GM18870 (cell line): ENCODE results near the gene SPESP1.
"Not testable (repeated sequence)": the region's sequence is repeated elsewhere in the genome, so short reads cannot be mapped to it uniquely, and the experiment has no call there.

ENCODE experiments used
- ATAC-seq: cut with Tn5 transposase; IDR thresholded peaks from one replicate; pipeline ENCODE4 v1.9.1; 2021; ENCODE audit warnings: moderate library complexity; ENCODE audit not compliant: unreplicated experiment

The SPESP1 gene

DNA sequence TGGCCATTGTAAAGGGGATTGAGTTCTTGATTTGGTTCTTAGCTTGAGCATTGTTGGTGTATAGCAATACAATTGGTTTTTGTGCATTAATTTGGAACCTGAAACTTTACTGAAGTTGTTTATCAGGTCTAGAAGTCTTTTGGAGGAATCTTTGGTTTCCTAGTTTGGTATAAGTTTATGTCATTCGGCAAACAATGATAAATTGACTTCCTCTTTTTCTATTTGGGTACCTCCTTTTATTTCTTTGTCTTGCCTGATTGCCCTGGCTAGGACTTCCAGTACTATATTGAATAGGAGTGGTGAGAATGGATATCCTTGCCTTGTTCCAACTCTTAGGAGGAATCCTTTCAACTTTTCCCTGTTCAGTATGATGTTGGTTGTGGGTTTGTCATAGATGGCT lies 32.1 kb downstream of the SPESP1 start:
- ATAC-seq = no peak

DNA sequence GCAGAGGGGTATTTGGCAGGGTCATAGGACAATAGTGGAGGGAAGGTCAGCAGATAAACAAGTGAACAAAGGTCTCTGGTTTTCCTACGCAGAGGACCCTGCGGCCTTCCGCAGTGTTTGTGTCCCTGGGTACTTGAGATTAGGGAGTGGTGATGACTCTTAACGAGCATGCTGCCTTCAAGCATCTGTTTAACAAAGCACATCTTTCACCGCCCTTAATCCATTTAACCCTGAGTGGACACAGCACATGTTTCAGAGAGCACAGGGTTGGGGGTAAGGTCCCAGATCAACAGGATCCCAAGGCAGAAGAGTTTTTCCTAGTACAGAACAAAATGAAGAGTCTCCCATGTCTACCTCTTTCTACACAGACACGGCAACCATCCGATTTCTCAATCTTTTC lies 33.4 kb downstream of the SPESP1 start:
- not testable (repeated sequence) for ATAC-seq

DNA sequence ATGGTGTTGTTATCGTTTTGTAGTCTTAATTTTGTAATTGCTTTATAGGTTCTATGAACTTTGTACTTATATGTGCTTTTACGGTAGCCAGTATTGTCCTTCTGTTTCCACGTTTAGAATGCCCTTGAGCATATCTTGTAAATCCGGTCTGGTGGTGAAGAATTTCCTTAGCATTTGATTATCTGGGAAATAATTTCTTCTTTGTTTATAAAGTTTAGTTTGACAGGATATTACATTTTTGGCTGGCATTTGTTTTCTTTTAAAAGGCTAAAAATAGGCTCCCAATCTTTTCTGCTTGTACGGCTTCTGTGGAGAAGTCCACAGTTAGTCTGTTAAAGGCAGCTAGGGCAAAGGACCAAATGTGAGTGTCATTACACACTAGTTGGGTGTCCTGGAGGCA lies 36.7 kb downstream of the SPESP1 start:
- ATAC-seq = no peak

DNA sequence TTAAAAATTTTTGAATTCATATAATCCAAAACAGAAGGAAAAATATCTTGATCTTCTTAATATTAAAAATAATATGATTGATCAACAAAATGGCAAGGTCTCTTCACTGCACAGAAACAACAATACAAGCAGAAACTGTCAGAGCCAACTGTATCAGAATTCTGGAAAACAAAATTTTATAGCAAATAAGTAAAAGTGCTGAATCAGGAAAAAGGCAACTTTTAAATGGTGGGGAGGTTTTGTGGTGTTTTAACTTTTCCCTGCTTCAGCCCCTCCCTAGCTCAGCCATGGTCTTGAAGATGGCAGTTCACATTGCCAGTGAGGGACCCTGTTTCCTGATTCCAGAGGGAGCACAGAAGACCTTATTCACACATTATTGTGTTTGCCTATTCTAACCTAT lies 37.6 kb downstream of the SPESP1 start:
- ATAC-seq = no peak

DNA sequence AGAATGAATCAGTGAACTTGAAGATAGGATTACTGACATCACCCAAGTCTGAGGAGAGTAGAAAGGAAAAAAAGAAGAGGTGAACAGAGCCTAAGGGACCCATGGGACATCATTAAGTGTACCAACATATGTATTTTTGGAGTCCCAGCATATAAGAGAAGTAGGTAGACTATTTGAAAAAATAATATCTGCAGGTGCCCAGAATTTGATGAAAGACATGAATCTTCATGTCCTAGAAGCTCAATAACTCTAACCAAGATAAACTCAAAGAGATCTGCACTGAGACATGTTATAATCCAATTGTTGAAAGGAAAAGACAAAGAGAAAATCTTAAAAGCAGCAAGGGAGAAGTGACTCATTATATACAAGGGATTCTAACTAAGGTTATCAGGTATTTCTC lies 39.0 kb downstream of the SPESP1 start:
- ATAC-seq = no peak

DNA sequence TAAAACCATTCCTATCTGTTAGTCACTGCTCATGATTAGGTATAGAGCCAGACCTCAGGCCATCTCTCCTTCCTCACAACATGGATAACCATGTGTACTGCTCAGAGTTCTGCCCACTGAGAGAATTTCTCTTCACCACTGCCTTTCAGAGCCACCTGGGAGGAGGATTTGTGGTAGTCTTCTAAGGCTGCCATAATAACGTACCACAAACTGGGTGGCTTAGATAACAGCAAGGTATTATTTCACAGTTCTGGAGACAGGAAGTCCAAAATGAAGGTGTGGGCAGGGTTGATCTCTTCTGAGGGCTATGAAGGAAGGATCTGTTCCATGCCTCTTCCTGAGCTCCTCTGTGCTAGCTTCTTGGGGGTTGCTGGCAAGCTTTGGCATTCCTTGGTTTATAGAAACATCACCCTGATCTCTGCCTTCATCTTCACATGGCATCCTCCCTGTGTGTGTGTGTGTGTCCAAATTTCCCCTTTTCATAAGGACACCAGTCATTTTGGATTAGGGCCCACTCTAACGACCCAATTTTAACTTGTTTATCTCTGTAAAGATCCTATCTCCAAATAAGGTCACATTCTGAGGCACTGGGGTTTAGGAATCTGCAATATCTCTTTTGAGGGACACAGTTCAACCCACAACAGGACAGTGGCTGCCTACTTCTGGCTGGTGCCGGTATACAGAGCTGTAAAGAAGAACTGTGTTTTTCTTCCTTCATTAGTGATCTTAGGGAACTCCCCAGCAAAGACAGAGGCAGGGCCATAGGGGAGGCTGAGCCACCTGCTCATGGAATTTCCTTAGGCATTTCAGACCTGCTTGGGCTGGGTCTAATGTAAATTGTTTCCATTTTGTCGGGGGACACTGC lies 42.1 kb downstream of the SPESP1 start:
- no peak for ATAC-seq

DNA sequence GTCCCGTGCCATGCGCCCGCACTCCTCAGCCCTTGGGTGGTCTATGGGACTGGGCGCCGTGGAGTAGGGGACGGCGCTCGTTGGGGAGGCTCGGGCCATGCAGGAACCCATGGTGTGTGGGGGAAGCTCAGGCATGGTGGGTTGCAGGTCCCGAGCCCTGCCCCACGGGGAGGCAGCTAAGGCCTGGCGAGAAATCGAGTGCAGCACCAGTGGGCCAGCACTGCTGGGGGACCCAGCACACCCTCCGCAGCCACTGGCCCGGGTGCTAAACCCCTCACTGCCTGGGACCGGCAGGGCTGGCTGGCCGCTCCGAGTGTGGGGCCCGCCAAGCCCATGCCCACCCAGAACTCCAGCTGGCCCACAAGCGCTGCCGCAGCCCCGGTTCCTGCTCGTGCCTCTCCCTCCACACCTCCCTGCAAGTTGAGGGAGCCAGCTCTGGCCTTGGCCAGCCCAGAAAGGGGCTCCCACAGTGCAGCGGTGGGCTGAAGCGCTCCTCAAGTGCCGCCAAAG lies 45.4 kb downstream of the SPESP1 start:
- not testable (repeated sequence) for ATAC-seq

DNA sequence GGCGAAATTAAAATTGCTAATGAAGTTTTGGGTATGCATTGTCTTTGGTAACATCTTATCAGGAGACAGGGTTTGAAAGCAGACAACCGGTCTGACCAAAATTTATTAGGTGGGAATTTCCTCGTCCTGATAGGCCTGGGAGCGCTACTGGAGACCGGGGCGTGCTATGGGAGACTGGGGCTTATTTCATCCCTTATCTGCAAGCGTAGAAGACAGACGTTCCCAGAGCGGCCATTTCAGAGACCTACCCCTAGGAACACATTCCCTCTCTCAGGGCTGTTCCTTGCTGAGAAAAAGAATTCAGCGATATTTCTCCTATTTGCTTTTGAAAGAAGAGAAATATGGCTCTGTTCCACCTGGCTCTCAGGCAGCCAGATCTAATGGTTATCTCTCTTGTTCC lies 47.1 kb downstream of the SPESP1 start:
- not testable (repeated sequence) for ATAC-seq

DNA sequence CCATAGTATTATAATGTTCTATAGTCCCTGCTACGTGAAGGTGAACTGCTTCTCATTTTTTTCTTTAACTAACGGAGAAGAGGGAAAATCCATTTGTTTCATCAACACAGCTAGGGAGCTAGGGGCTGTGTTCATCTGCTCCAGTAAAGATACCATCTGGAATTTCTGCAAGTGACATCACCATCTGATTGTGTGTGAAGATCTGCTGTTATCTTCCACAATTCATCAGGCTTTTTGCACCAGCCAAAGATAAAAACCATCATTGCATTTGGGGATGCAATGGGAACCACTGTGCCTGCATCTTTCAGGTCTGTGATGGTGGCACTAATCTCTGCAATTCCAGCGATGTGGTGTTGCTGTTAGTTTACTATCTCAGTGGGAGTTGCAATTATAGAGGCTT lies 48.7 kb downstream of the SPESP1 start:
- no peak for ATAC-seq

DNA sequence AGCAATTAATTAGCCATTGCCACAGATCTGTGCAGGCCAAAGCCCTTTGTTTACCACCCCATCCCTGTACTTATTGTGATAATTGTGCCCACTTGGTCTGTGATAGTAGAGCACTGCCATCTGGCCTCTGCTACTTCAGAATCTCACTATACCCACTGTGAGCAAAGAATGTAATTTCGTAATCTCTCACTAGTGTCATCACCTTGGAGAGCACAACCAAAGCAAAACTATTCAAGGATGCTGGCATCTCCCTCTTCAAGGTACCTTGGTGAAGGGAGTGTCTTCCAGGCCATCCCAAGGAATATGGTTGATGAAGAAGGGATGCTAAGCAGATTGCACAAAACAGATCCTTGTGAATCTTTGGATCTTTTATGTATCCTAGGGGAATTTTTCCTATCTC lies 49.5 kb downstream of the SPESP1 start:
- ATAC-seq = no peak

DNA sequence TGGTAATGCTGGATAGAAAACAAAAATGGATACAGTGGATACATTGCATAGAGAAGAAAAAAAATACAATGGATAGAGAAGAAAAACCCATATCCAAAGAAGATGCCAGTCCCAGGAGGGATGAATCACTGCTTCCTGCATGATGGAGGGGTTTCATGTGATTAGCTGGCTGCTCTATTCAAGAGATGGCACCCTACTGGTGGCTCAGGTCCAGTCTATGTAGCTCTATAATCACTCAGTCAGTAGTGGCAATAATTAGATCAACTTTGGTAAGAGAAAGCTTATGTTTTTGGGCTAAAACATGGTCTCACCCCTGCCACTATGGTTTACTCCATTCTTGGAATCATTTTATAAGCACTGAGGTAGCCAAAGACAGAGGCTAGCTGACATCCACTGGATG lies 50.5 kb downstream of the SPESP1 start:
- no peak for ATAC-seq

DNA sequence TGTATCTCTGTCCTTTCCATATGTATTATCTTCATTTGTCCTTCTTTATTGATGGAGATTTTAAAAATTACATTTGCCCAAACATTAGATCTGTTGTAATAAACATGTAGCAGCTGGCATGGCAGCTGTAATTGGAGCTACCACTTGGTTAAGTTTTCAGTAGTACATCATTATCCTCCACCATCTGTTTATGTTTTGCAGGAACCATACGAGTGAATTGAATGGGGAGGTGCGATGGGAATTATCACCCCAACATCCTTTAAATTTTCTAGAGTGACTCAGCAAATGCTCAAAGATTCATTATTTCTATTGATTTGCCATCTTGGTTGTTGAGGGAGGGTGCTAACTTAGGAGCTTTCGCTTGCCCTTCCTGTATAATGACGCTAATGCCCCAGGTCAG lies 51.6 kb downstream of the SPESP1 start:
- ATAC-seq = no peak

DNA sequence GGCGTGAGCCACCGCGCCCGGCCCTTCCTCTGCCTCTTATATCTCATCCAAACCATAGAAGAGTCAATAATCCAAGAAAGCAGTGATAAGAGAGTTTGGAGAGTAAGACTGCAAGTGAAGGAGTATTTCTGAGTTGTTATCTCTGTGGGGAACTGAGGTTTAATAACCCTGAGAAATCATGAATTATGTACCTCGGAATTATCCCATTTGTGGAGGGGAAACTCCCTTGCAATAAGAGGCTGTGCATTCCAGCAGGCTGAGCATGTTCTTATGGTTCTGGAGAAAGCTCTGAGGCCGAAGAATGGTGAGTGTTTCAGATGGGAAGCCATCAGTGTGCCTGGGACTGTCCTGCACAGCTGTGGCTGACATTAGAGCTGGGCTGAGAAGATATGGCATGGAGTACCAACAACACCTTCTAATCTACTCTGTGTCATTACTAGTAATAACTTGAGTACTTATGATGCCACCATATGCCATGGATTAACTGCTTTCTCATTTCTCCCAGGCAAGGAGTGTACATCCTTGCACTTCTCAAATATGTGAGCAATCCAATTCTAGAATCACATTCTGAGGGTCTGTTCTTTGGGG lies 52.7 kb downstream of the SPESP1 start:
- no peak for ATAC-seq

DNA sequence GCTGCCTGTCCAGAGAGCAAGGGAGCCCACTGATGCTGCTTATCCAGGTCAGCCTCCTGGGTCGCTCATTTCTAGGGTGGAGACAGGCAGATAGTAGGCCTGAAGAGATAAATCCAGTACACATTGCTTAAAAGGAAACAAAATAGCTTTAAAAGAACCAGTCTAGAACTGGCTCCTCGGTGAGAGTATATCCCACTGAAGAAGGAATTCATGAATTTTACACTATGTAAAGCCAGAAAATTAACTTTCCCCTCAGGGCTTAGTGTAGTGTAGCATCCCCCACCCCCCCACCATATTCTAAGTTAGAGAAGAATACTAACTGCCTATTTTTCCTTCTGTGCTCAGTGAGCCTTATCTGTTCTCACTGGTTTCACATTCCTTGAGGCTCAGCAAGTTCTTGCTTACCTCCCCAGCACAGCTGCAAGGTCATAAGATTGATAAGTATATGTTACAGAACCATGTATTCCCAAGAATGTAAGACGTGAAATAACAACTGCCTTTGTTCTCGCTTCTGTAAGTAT lies 53.7 kb downstream of the SPESP1 start:
- ATAC-seq = no peak

DNA sequence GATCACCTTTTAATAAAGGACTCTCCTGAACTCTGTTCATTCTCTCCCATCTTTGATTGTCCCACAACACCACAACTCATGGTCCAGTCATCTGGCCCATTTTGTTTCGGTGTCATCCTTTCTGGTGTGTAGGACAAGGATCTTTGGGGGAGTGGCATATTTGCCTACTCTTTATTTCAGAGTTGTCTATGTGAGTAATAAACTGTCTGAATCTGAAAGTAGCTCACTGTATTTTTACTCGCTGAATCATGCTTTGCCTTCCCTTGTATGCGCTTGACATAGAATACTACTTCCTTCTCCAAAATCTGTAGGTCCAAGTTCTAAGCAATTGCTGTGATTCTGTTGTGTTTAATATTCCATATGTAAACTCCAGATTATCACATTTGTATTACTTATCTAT lies 54.3 kb downstream of the SPESP1 start:
- ATAC-seq = no peak

DNA sequence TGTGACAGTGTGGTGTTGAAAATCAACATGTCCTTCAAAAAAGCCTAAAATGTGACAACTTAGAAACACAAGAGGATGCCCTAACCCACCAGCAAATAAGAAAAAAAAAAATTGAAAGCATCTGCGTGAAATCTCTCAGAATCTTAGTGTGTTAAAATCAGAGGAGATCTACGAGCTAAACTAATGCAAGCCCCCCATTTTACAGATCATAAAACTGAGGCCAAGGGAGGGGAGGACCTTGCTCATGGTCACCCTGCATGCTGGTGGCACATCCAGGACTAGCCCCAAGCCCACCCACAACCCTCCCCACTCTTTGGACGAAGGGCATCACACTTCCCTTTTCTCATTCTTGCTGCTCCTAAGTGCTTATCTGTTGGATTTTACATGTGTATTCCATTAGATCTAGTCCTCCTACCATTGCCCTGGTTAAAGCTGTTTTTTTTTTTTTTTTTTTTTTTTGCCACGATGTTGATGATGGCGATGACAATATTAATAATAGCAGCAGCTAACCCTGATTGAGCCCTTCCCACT lies 55.1 kb downstream of the SPESP1 start:
- ATAC-seq = no peak

DNA sequence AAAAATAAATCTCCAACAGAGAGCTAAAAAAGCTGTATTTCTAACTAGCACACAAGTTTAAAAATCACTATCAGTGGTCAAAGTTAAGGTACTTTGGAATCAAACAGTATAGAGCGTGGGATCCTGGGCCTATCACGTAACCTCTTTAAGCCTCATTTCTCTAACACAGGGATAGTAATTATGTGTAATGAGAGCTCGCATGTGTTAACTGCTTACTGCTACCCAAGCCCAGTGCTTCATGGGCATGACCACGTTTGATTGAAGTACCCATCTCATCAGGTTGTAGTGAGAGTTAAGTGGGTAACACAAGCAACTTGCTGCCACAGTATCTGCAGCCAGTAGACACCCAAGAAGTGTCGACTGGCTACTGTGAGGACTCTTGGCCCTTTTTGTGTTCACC lies 56.0 kb downstream of the SPESP1 start:
- ATAC-seq = no peak

DNA sequence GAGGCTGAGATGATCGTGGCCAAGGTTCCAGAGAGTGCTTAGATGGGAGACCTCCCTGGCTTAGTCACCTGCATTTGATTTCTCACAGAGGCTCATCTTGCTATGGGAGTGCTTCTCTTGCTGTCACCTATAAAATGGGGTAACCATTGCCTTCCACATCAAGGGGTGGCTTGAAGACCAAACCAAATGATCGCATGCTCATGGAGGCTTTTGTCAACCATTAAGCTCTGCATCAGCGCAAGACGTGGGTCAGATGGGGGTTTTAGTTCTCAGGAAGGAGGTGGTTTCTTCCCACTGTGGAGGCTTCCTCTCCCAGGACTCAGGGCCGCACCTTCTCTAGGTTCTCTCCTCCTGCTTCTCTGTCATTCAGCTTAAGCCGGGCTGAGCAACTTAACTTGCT lies 56.8 kb downstream of the SPESP1 start:
- no peak for ATAC-seq

DNA sequence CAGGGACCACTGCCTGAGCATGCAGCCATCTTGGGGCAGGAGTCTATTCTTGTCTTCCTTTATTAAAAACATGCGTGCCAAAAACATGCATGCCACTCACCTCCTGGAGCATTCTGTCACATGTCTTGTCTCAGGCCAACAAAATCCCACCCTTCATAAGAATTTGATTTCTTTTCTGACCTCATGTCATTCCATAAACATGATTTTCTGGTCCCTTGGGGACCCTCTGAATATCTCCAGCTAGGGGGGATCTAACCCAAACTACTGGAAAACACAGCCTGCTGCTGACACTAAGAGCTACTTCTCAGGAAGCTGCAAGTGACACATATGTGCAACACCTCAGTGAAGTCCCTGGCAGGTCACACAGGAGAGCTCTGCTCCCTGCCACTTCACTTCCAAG lies 57.4 kb downstream of the SPESP1 start:
- ATAC-seq = no peak

DNA sequence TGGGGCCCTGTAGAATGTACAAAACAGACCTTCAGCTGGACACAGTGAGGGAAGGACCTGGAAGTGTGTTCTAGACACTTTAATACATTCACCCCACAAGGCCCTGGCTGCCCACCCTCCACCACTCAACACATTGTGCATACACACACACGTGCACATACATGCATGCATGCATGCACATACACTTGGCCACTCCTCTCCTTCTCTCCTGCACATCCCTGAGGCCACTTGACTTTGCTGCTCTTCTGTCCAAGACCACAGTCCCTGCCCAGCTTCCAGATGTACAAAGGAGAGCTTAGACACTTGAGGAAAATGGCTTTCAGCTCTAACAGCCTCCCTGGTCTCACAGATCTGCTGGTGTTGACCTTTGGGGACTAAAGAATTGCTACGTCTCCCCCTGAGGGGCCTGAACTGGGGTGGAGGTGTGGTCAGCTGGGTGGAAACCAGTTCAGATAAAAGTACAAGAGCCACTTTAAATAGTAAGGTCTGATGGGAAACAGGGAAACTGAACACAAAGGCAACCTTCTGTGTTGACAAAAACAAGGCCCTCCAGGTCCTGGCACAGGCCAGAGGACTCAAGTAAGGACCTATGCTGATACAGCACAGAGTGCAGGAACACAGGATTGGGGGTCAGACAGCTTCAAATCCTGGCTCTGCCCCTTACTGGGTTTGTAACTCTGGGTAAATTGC lies 59.4 kb downstream of the SPESP1 start:
- no peak for ATAC-seq

DNA sequence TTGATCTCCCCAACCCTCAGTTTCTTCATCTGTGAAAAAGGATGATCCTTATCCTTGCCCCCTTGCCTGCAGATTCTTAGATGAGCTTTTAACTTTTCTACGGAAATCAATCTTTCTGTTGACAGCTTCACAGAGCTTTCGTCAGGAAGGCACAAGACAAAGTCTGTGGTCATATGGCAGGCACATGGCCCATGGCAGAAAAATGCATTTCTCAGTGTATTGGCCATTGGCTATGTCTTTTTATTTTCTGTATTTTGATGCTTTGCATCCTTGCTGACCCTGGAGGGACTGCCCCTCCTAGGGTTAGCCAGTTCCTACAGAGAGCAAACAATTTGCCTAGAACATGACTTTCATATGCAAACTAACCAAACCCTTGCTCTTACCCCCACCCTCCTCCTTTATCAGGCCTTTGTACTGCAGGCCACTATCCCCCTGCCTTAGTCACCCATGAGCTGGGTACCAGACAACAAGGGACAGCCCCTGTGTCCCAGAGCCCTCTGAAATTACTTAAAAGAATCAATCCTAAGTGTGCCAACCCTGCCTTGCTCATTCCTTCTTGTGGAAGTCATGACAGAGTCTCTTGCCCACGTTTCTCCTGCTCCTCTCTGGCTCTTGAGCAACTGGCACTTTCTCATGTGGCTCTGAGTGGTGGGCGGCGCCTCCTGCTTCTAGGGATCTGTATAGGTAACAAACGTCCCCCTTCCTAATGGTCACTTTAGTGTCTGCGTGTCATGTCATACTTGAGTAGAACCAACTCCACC lies 60.1 kb downstream of the SPESP1 start:
- no peak for ATAC-seq
